ENCODE data around the gene CHIT1. TPM values are rescaled to one million over a fixed set of nuclear protein-coding genes. Genes with fewer than 3 reads are reported as not detected.

Gene CHIT1
- total and polyA plus RNA-seq, 8 donors = 0.05 to 0.38 (median 0.24) TPM

DNA sequence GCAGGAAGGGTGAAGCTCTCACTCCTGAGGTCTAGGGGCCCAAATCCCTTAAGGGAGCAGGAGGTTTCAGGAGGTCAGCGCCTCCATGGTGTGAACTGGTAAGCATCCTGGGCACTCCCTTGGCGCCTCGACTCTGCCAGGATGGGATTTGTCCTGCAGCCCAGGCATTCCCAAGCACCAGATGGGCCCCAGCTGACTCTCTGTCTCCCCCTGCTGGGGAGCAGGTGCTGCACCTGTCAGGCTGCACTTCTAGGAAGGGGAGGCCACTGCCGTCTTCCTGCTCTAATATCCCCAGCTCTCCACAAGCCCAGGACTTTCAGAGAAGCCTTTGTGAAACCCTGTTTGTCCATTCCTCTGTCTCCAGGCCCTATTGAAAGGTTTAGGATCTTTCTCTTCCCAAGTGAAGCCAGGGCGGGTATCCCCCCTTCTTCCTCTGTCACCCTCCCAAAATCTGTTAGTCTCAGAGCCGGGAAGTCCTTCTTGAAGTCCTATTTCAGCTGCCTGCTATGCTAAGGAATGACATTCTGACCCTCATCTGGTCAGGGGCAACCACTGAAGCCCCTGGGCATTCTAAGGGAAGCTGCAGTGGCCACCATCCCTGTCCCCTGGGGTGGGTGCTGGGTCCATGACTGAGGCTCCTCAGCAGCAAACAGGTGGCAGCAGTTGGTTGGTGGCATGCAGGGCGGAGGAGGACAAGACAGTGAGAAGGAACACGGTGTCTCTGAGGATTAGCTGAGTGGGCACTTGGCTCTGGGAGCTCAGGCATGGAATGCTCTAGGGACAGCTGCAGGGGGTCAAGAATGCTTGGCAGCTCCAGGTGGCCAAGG, 57.1 kb downstream of the CHIT1 start:
- peak; percentile 53 to 91 (median 81) for DNase-seq
- Histone ChIP-seq H3K4me1 (no peaks in the 10 kb centered on the region), H3K36me3 (no peaks in the 10 kb centered on the region), H3K9me3 (no peaks in the 10 kb centered on the region), H3K27me3 (no peaks in the 10 kb centered on the region), H3K27ac (no peak overlapping the region), H3K4me3 (no peak overlapping the region)
- FAIRE-seq = no peak
- WGBS, 2 donors = 30 to 43% methylated on average over 8 of the region's 8 CpGs
- intact Hi-C loops (cut with DNase I) = loop anchor here in 2 of 3 donors (5.0 kb wide), 1 partner anchor 50 kb away; no protein-coding TSS in a partner anchor
- TF ChIP-seq, protein P1, sequence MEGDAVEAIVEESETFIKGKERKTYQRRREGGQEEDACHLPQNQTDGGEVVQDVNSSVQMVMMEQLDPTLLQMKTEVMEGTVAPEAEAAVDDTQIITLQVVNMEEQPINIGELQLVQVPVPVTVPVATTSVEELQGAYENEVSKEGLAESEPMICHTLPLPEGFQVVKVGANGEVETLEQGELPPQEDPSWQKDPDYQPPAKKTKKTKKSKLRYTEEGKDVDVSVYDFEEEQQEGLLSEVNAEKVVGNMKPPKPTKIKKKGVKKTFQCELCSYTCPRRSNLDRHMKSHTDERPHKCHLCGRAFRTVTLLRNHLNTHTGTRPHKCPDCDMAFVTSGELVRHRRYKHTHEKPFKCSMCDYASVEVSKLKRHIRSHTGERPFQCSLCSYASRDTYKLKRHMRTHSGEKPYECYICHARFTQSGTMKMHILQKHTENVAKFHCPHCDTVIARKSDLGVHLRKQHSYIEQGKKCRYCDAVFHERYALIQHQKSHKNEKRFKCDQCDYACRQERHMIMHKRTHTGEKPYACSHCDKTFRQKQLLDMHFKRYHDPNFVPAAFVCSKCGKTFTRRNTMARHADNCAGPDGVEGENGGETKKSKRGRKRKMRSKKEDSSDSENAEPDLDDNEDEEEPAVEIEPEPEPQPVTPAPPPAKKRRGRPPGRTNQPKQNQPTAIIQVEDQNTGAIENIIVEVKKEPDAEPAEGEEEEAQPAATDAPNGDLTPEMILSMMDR (IDR thresholded peaks at IDR 0.05) = peak; percentile 85 to 95 (median 89)
- ATAC-seq = peak; percentile 77 to 89 (median 83)

DNA sequence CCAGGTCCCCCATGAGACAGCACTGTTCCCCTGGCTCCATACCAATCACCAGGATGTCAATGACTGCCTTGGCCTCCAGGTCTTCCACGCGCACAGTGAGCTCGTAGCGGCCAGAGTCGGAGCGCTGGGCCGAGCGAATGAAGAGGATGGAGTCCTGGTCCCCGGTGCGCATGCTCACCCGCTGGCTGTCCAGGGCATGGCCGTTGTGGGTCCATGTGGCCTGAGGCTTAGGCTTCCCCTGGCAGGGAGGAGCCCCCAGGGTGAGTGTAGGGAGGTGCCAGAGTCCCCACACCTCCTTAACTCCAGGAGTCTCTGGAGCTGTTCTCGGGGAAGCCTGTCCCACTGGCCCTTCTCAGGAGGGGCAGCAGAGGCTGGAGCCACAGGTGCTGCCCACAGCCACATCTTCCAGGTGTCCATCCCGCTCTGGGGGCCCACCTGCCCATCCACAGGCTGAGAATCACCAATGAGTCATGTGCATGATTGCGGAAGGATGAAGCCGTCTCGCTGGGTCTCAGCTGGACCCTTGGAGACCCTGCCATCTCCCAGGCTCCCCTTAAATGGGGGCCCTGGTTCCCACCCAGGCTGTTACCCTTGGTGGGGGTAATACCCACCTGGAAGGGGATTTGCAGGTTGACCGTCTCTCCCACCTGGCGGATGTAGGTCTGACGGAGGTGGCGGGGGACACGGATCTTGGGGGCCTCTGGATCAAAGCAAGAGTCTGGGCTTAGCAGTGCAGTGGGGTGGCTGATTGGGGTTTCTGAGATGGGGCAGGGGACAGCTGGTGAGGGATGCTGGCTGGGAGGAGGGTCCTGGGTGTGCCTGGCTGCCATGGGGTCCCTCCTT, 57.9 kb downstream of the CHIT1 start:
- no peak overlapping the region for H3K27ac ChIP-seq
- TF ChIP-seq, protein P1 (IDR thresholded peaks at IDR 0.05) = no peak
- FAIRE-seq (no peak), DNase-seq (peak in 2 of 6 donors; percentile 25 to 49), ATAC-seq (no peak)
- WGBS, 2 donors = 85 to 92% methylated on average over 22 of the region's 22 CpGs
- no peak overlapping the region for H3K4me3 ChIP-seq
- H3K4me1 ChIP-seq = no peaks in the 10 kb centered on the region
- no peaks in the 10 kb centered on the region for H3K36me3 ChIP-seq
- no peaks in the 10 kb centered on the region for H3K27me3 ChIP-seq
- intact Hi-C loops (cut with DNase I) = loop anchor here in 2 of 3 donors (5.0 kb wide), 1 partner anchor 49 kb away; no protein-coding TSS in a partner anchor
- H3K9me3 ChIP-seq = no peaks in the 10 kb centered on the region

DNA sequence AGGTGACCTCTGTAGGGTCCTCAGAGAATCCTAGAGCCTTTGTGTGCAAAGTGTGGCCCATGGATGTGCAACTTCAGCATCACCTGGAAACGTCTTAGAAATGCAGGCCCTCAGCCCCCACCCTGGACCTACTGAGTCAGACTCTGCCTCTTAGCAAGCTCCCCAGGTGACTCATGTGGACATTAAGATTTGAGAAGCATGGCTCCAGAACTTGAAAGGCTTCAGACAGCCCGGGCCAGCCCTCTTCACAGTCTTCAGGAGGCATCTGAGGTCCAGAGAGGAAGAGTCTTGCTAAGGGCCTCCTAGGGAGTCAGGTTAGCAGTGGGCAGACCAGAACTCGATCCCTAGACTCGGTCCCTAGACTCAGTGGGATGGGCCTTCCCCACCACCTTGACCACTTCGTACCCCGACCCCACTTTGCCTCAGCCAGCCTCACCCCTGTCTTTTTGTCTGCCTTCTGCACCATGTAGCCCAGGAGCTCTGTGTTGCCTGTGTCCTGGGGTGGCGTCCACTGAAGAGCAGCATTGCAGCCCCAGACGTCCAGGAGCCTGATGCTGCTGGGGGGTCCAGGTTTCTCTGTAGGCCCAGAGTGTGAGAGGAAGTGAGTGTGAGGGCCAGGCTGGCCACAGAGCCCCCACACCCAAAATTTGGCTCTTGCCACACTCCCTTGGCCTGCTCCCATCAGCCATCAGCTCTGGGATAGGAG, 58.7 kb downstream of the CHIT1 start:
- Histone ChIP-seq H3K27ac (no peak overlapping the region), H3K36me3 (no peaks in the 10 kb centered on the region), H3K4me1 (no peaks in the 10 kb centered on the region), H3K9me3 (no peaks in the 10 kb centered on the region), H3K27me3 (no peaks in the 10 kb centered on the region), H3K4me3 (no peak overlapping the region)
- no peak for ATAC-seq
- intact Hi-C loops (cut with DNase I) = loop anchor here in 2 of 3 donors (5.0 kb wide), 1 partner anchor 48 kb away; no protein-coding TSS in a partner anchor
- TF ChIP-seq, protein P1 (IDR thresholded peaks at IDR 0.05) = no peak
- DNase-seq = peak in 1 of 6 donors; percentile 33
- WGBS, 2 donors = 59 to 62% methylated on average over 8 of the region's 8 CpGs
- no peak for FAIRE-seq

DNA sequence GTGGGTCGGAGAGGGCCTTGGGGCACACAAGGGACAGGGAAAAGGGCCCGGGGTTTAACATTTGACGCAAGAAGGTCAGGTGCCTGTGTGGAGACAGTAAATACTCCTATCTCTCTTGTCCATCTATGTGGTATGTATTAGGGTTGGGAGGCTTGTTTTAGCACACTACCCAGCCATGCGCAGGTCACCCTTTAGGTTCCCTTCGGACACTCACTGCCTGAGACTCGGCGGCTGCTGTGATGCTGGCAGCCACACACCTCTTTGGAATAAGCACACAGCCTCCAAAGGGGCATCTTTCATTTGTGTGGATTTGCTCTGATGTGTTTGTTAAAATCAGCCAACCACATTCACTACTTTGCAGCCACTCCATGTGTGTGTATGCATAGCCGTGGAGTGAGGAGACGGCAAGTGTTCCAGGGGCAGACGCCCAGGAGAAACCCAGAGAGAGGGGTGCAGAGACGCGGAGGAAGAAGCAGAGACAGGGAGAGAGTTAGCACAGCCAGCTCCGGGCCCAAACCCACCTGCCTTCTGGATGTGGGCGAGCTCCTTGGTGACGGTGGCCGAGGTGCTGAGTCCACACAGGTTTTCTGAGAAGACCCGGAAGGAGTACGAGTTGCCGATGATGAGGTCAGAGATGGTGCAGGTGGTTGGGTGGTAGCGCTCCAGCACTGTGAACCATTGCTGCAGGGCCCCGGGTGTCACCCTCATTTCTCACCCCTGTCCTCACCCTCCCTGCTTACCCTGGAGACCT, 59.5 kb downstream of the CHIT1 start:
- TF ChIP-seq, protein P1 (IDR thresholded peaks at IDR 0.05) = no peak
- Histone ChIP-seq H3K9me3 (no peaks in the 10 kb centered on the region), H3K27ac (no peak overlapping the region), H3K36me3 (no peaks in the 10 kb centered on the region), H3K4me3 (no peak overlapping the region), H3K4me1 (no peaks in the 10 kb centered on the region), H3K27me3 (no peaks in the 10 kb centered on the region)
- DNase-seq (peak in 1 of 6 donors; percentile 40), FAIRE-seq (no peak), ATAC-seq (no peak)
- WGBS, 2 donors = 75 to 81% methylated on average over 21 of the region's 21 CpGs
- intact Hi-C loops (cut with DNase I) = loop anchor here in 2 of 3 donors (5.0 kb wide), 1 partner anchor 48 kb away; no protein-coding TSS in a partner anchor
